Sigmoid colon (tissue), 4 donors: ENCODE results near the gene TRIM16.
"Not testable (repeated sequence)": the region's sequence is repeated elsewhere in the genome, so short reads cannot be mapped to it uniquely, and the experiment has no call there.

Experiments used
- POLR2AphosphoS5 ChIP-seq, 4 donors: sonication (generic); formaldehyde crosslinking; IDR thresholded peaks; one replicate each; pipeline ENCODE4 v1.6.1; 2017; ENCODE audit warnings: antibody characterized with exemption in 4 of 4
- TF ChIP-seq, protein P1 (sequence below), 4 experiments: fragments of 450-650 bp in 3 of 4; fragments of 200-600 bp in 1 of 4; IDR thresholded peaks; one replicate each; pipeline ENCODE4 v1.5.1; 2016 to 2019; ENCODE audit warnings: antibody characterized with exemption in 4 of 4, mild to moderate bottlenecking in 3 of 4, moderate library complexity in 2 of 4

DNA sequence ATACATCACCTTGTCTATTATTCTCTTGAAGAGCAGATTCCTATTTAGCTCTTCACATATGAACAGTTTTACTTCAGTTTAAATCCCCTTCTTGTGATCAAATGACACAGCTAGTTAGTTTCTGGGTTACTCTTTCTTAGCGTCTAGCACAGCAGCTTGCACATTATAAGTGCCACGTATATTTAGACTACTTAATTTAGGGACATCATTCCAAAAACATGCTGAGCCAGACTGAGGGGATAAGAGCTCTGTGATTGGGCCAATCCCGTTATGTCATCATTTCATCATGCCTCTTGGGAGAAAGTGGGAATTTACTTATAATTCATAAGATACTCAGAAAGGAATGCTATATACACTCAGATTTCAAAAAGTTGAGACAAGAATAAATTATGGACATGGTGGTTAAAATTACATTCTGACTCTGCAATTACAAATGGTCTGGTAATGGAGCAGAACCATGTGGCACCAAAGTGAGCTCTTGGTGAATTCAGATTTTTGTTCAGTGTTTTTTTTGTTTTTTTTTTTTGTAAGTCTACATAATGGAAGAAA is 60.4 kb downstream of the TRIM16 start:
- TF ChIP-seq, protein P1, sequence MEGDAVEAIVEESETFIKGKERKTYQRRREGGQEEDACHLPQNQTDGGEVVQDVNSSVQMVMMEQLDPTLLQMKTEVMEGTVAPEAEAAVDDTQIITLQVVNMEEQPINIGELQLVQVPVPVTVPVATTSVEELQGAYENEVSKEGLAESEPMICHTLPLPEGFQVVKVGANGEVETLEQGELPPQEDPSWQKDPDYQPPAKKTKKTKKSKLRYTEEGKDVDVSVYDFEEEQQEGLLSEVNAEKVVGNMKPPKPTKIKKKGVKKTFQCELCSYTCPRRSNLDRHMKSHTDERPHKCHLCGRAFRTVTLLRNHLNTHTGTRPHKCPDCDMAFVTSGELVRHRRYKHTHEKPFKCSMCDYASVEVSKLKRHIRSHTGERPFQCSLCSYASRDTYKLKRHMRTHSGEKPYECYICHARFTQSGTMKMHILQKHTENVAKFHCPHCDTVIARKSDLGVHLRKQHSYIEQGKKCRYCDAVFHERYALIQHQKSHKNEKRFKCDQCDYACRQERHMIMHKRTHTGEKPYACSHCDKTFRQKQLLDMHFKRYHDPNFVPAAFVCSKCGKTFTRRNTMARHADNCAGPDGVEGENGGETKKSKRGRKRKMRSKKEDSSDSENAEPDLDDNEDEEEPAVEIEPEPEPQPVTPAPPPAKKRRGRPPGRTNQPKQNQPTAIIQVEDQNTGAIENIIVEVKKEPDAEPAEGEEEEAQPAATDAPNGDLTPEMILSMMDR (IDR thresholded peaks at IDR 0.05) = not testable (repeated sequence)
- TF ChIP-seq POLR2AphosphoS5 (IDR thresholded peaks at IDR 0.05) = not testable (repeated sequence)
